Measurements from ENCODE around the gene CCDC158.
"Not testable (repeated sequence)": the region's sequence is repeated elsewhere in the genome, so short reads cannot be mapped to it uniquely, and the experiment has no call there.

Gene CCDC158

DNA sequence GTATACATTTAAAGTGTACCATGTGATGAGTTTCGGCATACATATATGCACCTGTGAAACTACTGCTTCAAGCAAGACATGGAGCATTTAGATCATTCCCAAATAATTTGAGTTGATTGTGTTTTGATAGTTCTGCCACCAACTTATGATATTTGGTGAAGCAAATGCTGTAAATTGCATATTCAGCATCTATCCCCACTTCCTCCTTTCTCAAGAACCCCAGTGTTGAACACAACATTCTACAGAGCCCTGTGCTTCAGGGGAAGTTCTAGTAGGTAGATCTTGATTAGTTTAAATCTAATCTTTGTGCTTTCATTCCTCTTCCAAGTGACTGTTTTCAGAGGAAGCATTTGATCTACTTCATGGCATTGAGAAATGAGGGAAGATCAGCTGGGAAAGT lies 8.7 kb upstream of the CCDC158 start:
- ATAC-seq, result no peak

DNA sequence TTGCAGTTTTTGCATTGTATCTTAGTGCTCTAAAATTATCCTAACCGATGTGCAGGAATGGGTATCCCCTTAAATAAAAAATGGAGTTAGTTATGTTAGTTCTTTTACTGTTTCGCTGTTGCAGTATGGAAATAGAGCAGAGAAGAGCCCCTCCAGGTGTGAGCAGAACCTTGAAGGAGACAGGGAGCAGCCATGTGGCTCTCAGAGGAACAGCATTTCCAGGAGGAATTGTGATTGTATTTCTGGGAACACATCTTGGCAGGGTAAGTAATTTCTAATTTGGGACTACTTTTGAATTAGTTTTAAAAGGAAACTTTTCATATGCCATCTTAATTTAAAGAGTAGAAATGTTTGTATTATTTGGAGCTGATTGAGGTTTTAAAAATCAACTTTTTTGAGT lies 5.3 kb upstream of the CCDC158 start:
- ATAC-seq, result no peak

DNA sequence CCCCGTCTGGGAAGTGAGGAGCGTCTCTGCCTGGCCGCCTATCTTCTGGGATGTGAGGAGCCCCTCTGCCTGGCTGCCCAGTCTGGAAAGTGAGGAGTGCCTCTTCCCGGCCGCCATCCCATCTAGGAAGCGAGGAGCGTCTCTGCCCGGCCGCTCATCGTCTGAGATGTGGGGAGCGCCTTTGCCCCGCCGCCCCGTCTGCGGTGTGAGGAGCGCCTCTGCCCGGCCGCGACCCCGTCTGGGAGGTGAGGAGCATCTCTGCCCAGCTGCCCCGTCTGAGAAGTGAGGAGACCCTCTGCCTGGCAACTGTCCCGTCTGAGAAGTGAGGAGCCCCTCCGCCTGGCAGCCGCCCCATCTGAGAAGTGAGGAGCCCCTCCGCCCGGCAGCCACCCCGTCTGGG lies 2.2 kb upstream of the CCDC158 start:
- ATAC-seq, result not testable (repeated sequence)

DNA sequence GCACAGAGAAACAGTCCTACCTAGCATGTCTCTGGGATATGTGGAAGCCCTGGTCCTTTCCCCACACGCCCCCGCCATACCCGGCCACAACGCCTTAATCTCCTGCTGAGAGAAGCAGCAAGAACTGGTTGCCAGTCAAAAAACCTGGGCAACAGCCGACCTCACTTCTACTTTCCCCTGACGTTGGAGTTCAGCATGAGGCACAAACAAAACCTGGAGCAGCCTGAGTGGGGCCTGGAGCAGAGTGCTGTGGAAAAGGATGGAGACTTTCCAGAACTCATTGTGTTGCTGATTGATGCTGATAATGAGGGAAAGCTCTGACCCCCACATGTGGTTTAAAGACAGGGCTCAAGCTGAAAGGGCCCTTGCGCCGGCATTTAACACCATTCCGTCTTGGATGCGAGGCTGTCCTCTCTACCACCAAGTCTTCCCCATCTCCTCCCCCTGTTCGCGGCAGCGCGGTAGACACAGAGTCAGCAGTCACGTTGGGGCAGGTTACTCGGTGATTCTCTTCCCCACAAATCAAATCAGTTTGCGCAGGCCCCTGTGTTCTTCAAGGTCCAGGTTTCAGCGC lies 666 bp downstream of the CCDC158 start:
- no peak for ATAC-seq

DNA sequence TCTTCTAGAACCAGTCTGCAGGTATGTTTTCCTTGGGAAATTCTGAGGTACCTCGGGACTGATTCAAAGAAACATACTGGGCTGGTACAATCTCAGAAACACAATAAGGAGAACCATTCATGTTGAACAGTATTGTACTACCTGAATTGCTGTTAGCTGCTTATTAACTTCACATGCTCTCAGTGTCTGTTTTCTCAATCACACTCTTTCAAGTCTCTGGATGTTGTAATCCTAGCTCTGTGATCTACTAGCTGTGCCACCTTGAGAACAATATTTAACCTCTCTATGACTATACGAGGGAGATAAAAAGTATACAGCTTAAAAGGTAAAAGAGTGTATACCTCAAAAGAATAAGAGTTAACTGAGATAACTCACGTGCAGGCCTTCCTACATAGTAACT lies 10.3 kb downstream of the CCDC158 start:
- no peak for ATAC-seq

DNA sequence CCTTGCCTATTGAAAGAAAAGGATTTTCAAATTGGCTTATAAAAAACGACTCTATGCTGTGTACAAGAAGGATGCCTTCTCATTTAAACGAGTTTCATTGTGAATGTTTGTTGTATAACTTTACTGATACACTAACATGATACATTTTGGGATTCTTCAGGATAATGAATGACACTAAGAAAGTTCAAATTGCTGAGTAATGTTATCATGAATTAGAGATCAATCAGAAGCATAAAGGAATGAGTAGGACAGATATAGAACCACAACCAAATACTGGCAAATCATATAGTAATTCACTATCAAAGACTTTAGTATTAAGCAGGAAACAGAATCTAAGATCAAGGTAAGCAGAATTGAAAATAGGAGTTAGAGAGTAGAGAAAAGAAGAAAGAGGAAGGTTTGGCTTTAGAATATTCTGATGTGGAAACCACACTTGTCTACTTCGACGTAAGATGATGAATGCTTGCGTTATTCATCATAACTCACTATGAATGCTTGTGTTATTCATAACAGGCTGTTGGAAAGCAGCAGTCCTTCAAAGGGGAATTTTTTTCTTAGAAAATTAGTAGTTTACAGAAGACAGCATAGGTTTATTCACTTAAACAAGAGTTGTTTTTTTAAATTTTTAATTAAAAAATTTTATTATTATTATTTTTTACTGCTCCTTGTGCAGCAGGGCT lies 13.4 kb downstream of the CCDC158 start:
- peak; percentile 49 to 56 for ATAC-seq

DNA sequence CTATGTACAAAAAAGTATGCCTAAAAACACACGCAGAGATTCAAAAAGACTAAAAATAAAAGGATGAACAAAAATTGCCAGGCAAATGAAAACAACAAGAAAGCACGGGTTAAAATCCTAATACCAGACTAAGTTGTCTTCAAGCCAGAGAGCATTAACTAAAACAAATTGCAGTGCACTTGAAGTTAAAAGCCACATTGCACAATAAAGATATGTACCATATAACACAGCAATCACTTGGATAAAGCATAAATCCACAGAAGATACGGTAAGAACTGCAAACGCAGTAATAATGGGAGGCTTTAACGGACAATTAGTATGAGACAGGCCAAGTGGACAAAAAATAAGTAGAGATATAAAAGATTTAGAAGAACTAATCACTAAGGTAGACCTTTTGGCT lies 14.9 kb downstream of the CCDC158 start:
- ATAC-seq, result no peak

DNA sequence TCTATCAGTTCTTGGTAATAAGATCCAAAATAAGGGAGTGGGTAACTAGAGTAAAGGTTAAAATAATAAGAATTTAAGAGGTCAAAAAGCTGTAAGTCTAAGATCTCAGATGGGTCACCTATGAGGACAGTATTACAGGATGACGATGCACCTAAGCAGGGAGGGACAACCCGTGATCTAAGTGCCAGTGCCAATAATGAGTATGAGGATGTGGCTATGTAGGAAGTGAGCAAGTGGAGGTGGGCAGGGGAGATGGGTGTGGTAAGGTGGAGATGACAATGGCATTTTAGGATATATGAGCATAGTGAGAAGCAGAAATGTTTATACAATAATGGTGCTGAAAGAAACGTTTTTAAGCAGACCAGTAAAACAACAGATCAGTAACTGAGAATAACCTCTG lies 19.3 kb downstream of the CCDC158 start:
- ATAC-seq, result no peak

DNA sequence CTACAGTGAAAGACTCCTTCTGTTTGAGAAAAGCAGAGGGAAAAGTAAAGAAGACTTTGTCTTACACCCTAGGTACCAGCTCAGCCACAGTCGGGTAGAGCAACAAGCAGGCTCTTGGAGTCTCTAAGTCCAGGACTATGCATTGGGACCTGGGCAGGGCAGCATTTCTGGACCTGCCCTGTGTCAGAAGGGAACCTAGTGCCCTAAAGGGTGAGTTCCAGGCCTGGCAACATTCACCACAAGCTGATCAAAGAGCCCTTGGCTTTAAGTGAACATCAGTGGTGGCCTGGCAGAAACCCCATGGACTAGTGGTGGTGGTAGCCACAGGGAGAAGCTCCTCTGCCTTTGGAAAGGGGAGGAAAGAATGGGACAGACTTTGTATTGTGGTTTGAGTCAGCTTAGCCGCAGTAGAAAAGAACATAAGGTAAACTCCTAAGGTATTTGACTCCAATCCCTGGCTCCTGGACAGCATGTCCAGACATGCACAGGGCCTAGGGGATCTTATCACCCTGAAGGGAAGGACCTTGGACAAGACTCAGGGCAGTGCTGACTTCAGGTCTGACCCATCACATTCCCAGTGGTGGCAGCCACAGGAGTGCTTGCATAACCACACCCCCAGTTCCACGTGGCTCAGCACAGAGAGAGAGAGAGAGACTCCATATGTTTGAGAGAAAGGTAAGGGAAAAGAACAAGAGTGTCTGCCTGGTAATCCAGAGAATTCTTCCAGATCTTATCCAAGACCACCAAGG lies 32.6 kb downstream of the CCDC158 start:
- ATAC-seq, result no peak

DNA sequence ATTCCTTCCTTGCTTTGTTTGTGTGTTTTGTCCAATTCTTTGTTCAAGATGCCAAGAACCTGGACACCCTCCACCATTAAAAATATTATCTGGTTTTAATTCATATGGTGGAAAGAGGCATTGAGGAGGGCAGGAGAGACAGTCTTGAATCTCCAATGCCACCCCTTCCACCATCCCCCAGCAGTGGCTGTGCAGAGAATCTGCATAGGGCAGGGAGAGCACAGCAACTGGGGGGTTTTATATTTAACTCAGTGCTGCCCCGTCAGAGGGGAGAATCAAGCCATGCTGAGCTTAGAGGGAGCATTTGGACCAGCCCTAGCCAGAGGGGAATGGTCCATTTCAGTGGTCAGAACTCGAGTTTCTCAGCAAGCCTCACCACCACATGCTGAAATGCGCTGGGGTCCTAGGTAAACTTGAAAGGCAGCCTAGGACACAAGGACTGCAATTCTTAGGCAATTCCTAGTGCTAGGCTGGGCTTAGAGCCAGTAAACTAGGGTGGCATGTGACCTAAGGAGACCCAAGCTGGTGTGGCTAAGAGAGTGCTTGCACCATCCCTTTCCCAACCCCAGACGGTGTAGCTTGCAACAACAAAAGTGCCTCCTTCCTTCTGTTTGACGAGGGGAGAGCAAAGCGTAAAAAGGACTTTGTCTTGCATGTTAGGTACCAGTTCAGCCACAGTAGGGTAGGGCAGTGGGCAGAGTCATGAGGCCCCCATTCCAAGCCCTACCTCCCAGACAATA lies 34.2 kb downstream of the CCDC158 start:
- ATAC-seq, result no peak

DNA sequence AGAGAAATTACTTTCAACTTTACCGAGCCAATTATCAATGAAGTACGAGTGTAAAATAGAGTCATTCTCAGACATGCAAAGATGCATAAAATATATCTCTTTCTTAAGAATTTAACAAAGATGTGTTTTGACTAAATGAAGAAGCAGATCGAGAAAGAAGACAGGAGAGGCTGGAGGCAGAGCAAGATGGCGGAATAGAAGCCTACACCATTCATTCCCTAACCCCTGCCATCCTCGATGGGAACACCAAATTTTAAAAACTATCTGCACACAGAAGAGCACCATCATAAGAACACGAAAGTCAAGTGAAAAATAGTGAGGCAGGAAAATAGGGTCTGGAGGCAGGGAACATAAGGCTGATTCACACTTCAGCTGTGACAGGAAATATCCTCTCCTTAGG lies 35.0 kb downstream of the CCDC158 start:
- no peak for ATAC-seq

DNA sequence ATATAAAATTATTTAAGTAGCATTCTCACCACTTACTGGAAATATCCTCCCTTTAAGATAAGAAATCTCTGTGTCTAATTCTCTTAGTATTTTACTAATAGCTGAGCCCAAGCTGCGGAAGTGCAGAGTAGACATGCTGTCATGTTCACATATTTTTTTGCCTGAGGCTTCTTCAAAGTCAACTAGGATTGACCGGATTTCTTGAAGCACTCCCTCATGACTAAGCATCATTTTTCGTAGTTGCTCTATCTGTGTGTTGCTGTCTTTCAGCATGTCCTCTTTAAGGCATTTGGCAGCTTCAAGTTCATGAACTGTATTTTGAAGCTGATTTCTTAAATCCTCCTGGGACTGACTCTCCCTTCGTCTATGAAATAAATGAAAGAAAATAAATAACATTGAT lies 36.9 kb downstream of the CCDC158 start:
- no peak for ATAC-seq

DNA sequence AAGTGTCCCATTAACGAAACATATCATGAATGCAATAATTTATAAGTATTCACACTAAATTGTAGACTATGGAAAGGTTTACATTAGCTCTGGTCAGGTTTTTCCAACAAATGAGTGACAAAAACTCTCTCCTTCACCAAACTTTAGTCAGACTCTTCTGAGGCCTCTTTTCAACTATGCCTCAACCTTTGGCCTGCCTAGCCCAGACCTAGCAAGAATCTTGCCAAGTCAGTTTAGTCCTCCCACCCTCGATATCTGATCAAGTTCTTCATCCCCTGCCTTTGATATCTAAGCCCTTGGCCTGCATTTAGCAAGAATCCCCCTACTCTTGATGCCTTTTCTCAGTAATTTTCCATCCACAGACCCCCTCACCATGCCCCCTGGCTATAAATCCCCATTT lies 37.9 kb downstream of the CCDC158 start:
- ATAC-seq, result no peak

DNA sequence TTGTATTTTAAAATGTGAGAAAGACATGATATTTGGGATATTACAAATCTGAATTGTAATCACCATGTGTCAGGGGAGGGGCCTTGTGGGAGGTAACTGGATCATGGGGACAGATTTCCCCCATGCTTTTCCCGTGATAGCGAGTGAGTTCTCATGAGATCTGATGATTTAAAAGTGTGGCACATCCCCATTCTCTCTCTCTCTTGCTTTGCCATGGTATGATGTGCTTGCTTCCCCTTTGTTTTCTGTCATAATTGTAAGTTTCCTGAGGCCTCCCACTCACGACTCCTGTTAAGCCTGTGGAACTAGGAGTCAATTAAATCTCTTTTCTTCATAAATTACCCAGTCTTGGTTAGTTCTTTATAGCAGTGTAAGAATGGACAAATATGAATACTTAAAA lies 39.0 kb downstream of the CCDC158 start:
- no peak for ATAC-seq

DNA sequence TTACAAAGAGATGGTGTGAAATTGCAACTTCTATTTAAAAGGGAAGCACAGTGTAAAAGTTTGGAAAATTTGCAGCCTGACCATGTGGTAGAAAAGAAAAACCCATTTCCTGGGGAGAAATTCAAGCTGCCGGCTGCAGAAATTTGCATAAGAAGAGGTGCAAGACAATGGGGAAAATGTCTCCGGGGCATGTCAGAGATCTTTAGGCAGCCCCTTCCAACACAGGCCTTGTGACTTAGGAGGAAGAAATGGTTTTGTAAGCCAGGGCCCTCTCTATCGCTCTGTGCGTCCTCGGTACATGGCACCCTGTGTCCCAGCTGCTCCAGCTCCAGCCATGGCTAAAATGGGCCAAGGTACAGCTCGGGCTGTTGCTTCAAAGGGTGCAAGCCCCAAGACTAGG lies 40.4 kb downstream of the CCDC158 start:
- ATAC-seq, result no peak

DNA sequence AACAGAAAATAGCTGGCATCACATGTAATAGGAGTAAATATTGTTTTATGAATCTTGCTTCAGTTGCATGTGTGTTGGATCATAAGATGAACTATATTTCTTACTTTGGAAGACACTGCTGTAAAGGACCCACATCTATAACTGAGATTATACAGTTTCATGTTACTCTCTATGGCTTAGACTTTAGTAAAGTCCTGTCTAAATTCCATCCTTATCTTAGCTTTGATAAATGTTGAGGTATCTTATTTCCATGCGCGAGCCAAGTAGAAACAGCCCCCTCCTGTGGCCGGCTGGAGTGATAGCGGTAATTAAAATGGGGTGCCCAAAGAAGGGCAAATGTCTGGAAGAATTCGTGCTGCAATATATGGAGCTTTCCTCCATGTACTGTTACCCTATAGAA lies 43.0 kb downstream of the CCDC158 start:
- no peak for ATAC-seq

DNA sequence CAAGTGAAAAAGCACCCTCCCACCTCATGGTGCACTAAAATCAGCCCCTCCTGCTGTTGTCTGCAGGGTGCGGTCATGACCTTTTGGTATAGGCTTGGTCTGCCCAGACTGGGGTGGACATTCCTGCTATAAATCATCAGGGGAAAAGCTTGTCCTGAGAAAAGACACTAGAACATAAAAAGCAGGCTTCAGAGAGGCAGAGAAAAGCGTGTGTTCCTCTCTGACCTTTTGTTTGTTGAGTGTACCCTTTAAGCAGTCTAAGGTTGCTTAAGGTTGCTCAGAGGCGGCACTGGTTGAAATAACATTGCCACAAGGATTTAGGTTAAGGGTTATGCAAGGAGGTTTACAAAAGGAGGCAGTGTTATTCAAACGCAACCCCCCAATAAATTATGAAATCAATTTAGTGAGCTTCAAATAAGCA lies 43.5 kb downstream of the CCDC158 start:
- ATAC-seq, result no peak

DNA sequence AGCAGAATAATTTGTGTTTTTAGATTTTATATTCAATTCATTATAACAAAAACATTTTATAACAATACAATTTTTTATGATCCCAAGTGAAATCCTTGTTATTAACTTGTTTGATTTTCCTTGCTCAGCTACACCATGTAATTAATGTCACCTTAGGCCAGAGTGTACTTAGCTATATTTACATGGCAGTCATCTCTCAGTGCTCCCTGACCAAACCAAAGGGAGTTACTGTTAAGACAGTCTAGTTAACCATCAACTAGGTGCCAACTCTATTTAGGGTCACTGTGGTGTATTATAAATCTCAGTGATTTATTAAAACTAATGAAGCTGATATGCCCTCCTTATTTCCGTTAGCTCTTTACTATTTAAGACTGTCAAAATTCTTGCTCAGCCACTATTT lies 44.4 kb downstream of the CCDC158 start:
- no peak for ATAC-seq

DNA sequence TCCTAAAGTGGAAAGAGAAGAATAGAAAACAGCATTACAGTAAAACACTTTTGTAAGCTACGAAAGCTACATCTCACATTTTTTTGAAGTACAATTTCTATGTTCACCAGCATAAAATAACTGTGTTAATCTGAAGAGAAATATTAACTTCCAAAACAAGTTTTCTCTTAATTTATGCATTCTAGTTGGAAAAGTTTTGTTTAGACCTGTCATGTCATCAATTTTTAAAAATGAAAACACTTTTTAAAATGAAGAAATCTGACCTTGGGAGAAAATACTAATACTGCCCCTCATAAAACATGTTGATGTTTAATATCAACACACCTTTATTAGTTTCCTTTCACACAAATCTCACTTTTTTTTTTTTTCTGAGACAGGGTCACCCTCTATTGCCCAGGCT lies 45.2 kb downstream of the CCDC158 start:
- no peak for ATAC-seq

DNA sequence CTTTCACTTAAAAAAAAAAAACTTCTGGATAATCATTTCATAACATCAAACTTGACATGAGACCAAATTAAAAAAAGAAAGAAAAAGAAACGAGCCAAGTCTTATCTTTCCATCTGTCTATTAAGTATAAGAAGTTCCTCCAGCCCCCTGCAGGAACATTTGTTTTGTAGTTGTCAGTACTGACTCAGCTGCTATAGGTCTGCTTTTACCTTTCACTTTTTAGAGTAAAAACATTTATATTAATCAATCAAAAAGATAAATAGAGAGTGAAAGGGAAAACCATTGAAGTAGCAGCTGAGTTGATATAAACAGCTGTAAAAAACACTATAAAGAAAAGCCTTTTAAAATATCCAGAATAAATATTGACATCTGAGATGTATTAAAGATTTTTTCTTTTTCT lies 46.1 kb downstream of the CCDC158 start:
- no peak for ATAC-seq

DNA sequence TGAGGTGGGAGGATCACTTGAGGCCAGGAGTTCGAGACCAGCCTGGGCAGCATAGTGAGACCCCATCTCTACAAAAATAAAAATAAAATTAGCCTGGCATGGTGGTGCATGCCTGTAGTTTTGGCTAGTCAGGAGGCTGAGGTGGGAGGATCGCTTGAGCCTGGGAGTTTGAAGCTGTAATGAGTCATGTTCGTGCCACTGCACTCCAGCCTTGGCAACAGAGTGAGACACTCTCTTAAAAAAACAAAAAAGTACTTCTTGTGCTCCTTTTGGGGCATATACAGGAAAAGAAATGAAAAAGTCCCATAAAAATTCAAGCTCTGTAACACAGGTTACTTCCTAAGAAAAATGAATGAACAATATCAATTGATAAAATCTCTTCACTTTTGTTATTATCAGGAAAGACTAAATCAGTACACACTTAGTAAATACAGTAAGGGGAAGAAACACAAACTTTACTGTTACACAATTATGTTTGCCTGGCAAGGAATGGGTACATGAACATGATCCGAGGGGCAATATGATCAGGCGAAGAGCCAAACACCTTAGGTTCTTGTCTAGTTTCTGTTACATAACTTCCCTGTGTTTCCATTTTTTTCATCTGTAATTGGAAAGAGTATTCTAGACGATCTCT lies 46.9 kb downstream of the CCDC158 start:
- no peak for ATAC-seq

DNA sequence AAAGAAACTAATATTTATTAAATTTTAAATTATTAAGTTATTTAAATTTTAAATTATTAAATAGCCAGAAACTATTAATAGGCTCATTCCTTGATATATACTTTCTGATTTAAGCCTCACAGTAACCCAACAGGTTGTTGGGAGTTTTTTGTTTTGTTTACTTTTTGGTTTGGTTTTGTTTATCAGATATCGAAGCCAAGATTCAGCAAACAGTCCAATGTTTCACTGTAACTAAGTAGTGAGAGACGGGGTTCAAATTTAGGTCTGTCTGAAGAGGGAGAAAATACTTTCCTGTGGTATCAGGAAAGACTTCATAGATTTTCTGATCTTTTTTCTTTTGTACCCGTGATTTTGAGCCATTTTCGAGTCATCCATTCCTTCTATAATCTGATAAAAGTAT lies 54.2 kb downstream of the CCDC158 start:
- ATAC-seq, result no peak

DNA sequence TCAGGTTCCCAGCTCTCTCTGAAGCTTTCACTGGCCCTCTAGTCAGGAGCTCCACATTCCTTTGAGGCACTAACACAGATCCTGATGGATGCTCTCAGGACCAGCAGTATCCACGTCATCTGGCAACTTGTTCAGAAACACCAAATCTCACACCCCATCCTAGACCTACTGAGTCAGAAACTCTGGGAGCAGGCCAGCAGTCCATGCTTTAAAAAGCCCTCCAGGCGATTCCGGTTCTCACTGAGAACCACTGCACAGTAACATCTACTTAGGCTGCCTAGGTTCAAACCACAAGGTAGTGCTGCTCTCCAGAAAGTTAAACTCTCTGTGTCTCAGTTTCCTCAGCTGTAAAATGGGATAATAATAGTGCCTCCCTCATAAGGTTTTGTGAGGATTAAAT lies 55.3 kb downstream of the CCDC158 start:
- ATAC-seq, result no peak

Data from activated CD4-positive, CD25-positive, alpha-beta regulatory T cell treated with anti-CD3 and anti-CD28 coated beads, Interleukin-2, amount 50 U/mL, for 24 hours (primary cell).